BE2C (cell line): Measurements from ENCODE around the gene C10orf105.

Experiments
- DNase-seq: peaks from one replicate; pipeline ENCODE4 v3.0.0-alpha.2; 2020
- H3K27me3 ChIP-seq: fragments of 250-450 bp; sonication (Bioruptor Pico); 2 replicates; pipeline ENCODE4 v1.5.1; 2020; ENCODE audit warnings: mild to moderate bottlenecking
- H3K36me3 ChIP-seq: fragments of 250-450 bp; sonication (Bioruptor Pico); 2 replicates; pipeline ENCODE4 v1.5.1; 2020; ENCODE audit warnings: mild to moderate bottlenecking
- H3K4me1 ChIP-seq: fragments of 250-450 bp; sonication (Bioruptor Pico); 2 replicates; pipeline ENCODE4 v1.5.1; 2020
- H3K4me3 ChIP-seq: 2 replicates; pipeline ENCODE4 v1.5.1; 2011; ENCODE audit warnings: low read depth, low read length
- H3K9me3 ChIP-seq: fragments of 250-450 bp; sonication (Bioruptor Pico); 2 replicates; pipeline ENCODE4 v1.5.1; 2020
- CTCF ChIP-seq: IDR thresholded peaks from 2 replicates; pipeline ENCODE4 v1.5.1; 2012; ENCODE audit warnings: mild to moderate bottlenecking, low read depth, low read length

C10orf105 gene

GRCh38 chr10:71744897-71745663 lies 25.5 kb upstream of the C10orf105 start:
- Histone ChIP-seq H3K4me3 (no peak overlapping the region), H3K27me3 (no peaks in the 10 kb centered on the region), H3K9me3 (no peaks in the 10 kb centered on the region), H3K4me1 (no peaks in the 10 kb centered on the region; the same call in 1 of the 2 replicates), H3K36me3 (no peaks in the 10 kb centered on the region)
- no peak for DNase-seq
- TF ChIP-seq CTCF = no peak

GRCh38 chr10:71743866-71744265 lies 24.3 kb upstream of the C10orf105 start:
- Histone ChIP-seq H3K36me3 (no peaks in the 10 kb centered on the region), H3K9me3 (no peaks in the 10 kb centered on the region), H3K27me3 (no peaks in the 10 kb centered on the region), H3K4me3 (no peak overlapping the region), H3K4me1 (no peaks in the 10 kb centered on the region; the same call in 1 of the 2 replicates)
- TF ChIP-seq CTCF = no peak
- DNase-seq = no peak

- no peak overlapping the region for H3K4me3 ChIP-seq
- no peaks in the 10 kb centered on the region; the same call in 1 of the 2 replicates for H3K4me1 ChIP-seq
- no peaks in the 10 kb centered on the region for H3K36me3 ChIP-seq
- TF ChIP-seq CTCF = no peak
- H3K27me3 ChIP-seq = no peaks in the 10 kb centered on the region
- no peak for DNase-seq
- no peaks in the 10 kb centered on the region for H3K9me3 ChIP-seq
Observed at GRCh38 chr10:71743089-71743838, 23.7 kb upstream of the C10orf105 start.

- Histone ChIP-seq H3K36me3 (no peaks in the 10 kb centered on the region), H3K4me3 (no peak overlapping the region), H3K9me3 (no peaks in the 10 kb centered on the region), H3K4me1 (no peaks in the 10 kb centered on the region; the same call in 1 of the 2 replicates), H3K27me3 (no peaks in the 10 kb centered on the region)
- no peak for TF ChIP-seq CTCF
- DNase-seq = no peak
Observed at GRCh38 chr10:71742301-71743088, 22.9 kb upstream of the C10orf105 start.

GRCh38 chr10:71741671-71742070 lies 22.1 kb upstream of the C10orf105 start:
- Histone ChIP-seq H3K4me1 (no peaks in the 10 kb centered on the region; the same call in 1 of the 2 replicates), H3K4me3 (no peak overlapping the region), H3K27me3 (no peaks in the 10 kb centered on the region), H3K36me3 (no peaks in the 10 kb centered on the region), H3K9me3 (no peaks in the 10 kb centered on the region)
- no peak for TF ChIP-seq CTCF
- no peak for DNase-seq
